Body of pancreas (tissue), 4 donors: Measurements from ENCODE around the gene SEMA3G.

Experiments used
- CTCF ChIP-seq, 7 experiments: fragments of 450-650 bp in 4 of 7; fragments of 200-600 bp in 3 of 7; sonication (generic) in 3 of 7; IDR thresholded peaks; one replicate each; pipeline ENCODE4 v1.5.1; 2016 to 2019; ENCODE audit warnings: antibody characterized with exemption in 7 of 7
- POLR2A ChIP-seq, 3 donors: fragments of 450-650 bp; IDR thresholded peaks; one replicate each; pipeline ENCODE4 v1.6.1; 2016; ENCODE audit warnings: antibody characterized with exemption in 3 of 3, mild to moderate bottlenecking in 2 of 3

DNA sequence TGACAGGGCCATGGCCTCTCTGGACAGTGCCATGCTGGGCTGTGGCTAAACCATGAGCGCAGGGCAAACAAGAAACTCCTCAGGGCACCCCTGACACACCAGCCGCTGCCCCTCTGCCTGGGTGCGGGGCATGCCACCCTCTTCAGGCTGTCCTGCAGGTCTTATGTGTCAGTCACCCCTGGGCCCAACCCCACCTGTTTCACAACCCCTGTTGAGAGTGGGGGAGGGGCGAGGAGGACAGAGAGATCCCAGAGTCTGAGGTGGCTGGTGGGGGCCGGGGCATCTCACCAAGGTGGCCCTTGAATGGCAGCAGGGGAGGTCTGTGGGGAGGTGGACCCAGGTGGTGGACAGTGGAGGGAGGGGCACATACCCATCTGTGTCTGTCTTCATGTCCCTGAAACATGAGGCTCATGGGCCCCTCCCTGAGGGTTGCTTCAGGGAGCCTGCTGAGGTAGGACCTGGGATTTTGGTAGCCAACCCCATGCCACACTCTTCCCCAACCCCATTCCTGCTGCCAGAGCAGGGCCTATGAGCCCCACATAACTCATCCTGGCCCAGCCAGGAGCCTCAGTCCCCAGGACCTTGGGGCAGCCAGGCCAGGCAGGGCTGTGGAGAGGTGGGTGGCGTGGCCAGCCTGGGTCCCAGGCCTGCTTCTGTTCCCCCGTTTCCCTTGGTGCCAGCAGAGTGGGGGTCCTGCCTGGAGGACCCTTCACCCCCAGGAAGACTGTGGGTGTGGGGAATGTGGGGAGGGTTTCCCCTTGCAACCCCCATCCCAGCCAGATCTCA, 48.5 kb upstream of the SEMA3G start:
- no peak for TF ChIP-seq CTCF (IDR thresholded peaks at IDR 0.05)
- TF ChIP-seq POLR2A (IDR thresholded peaks at IDR 0.05), result no peak
